Measurements from ENCODE around the gene PDE4D.

PDE4D gene

GRCh38 chr5:59268756-59269415, 624.6 kb downstream of the PDE4D start:
- no peak for DNase-seq

GRCh38 chr5:59267033-59267432, 626.5 kb downstream of the PDE4D start:
- DNase-seq, result no peak

- DNase-seq, result no peak
These were observed 627.1 kb downstream of the PDE4D start for GRCh38 chr5:59266410-59266809.

GRCh38 chr5:59264639-59265245, 628.8 kb downstream of the PDE4D start:
- DNase-seq, result no peak

- DNase-seq, result no peak
These were observed 629.5 kb downstream of the PDE4D start for GRCh38 chr5:59264013-59264412.

GRCh38 chr5:59261969-59262368, 631.6 kb downstream of the PDE4D start:
- DNase-seq, result no peak

GRCh38 chr5:59260973-59261372, 632.6 kb downstream of the PDE4D start:
- DNase-seq, result no peak

GRCh38 chr5:59260200-59260599, 633.3 kb downstream of the PDE4D start:
- no peak for DNase-seq

- no peak for DNase-seq
These were observed 634.3 kb downstream of the PDE4D start for GRCh38 chr5:59259237-59259636.

- no peak for DNase-seq
These were observed 635.8 kb downstream of the PDE4D start for GRCh38 chr5:59257488-59258400.

- DNase-seq, result no peak
These were observed 637.2 kb downstream of the PDE4D start for GRCh38 chr5:59256331-59256730.

GRCh38 chr5:59254055-59254687, 639.4 kb downstream of the PDE4D start:
- DNase-seq, result no peak

- no peak for DNase-seq
These were observed 639.9 kb downstream of the PDE4D start for GRCh38 chr5:59253625-59254024.

- no peak for DNase-seq
These were observed 641.9 kb downstream of the PDE4D start for GRCh38 chr5:59251627-59252026.

- DNase-seq, result no peak
These were observed 643.8 kb downstream of the PDE4D start for GRCh38 chr5:59249726-59250125.

- DNase-seq, result no peak
These were observed 644.4 kb downstream of the PDE4D start for GRCh38 chr5:59249160-59249559.

GRCh38 chr5:59246882-59247281, 646.6 kb downstream of the PDE4D start:
- DNase-seq, result no peak

- no peak for DNase-seq
These were observed 647.2 kb downstream of the PDE4D start for GRCh38 chr5:59246145-59246869.

- no peak for DNase-seq
These were observed 648.3 kb downstream of the PDE4D start for GRCh38 chr5:59245198-59245597.

- DNase-seq, result no peak
These were observed 652.0 kb downstream of the PDE4D start for GRCh38 chr5:59241552-59241951.

- DNase-seq, result no peak
These were observed 652.4 kb downstream of the PDE4D start for GRCh38 chr5:59241119-59241518.

- DNase-seq, result peak; percentile 7
These were observed 655.2 kb downstream of the PDE4D start for GRCh38 chr5:59238126-59238902.

Measured in CD4-positive, alpha-beta T cell treated with Interleukin-4 for 4 hours (primary cell).